HG03520 (cell line): ENCODE measurements around the gene UTF1.

Experiments used
- ATAC-seq: cut with Tn5 transposase; IDR thresholded peaks from one replicate; pipeline ENCODE4 v1.9.1; 2021; ENCODE audit warnings: mild to moderate bottlenecking, moderate library complexity; ENCODE audit not compliant: unreplicated experiment

Gene UTF1, protein sequence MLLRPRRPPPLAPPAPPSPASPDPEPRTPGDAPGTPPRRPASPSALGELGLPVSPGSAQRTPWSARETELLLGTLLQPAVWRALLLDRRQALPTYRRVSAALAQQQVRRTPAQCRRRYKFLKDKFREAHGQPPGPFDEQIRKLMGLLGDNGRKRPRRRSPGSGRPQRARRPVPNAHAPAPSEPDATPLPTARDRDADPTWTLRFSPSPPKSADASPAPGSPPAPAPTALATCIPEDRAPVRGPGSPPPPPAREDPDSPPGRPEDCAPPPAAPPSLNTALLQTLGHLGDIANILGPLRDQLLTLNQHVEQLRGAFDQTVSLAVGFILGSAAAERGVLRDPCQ

DNA sequence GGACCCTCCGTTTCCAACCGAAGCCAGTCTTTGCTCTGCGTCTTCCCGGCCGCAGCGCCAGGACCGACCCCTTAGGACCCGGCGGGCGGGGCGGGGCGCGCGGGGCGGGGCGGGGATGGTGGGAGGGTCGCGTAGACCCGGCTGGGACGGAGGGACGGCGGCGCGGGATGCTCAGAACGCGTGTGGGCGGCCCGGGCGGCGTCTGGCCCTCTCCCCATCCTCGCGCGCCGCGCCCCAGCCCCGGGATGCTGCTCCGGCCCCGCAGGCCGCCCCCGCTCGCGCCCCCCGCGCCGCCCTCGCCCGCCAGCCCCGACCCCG, at the start of gene UTF1:
Gene UTF1 (plus strand): TSS at position 174 of the 318 bp plus-strand sequence. CDS start 72 bp downstream, at position 246.
- no peak for ATAC-seq

DNA sequence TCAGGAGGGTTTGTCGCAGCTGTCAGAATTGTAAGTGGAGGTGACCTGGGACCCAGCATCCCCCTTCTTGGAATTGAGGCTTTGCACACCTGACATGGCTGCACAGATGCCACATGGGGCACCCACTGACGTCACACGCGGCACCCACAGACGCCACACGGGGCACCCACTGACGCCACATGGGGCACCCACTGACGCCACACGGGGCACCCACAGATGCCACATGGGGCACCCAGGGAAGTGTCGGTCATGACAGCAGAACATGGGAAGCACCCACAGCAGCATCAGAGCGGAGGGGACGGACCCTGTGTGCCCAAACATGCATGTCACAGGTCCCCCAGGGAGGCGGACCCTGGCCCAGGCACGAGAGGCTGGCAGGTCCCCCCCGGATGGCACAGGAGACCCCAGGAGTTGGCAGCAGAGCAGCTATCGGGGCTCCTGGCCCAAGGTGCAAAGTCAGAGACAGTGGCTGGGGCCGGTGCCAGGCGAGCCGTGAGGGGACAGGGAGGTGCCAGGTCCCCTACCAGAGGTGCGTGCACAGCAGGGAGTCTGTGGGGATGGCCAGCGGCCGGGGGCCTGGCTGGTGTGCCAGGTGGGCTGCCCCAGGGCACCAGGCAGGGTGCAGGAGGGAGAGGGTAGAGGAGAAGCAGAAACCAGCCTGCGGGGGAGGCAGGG, 48.9 kb upstream of the UTF1 start:
- no peak for ATAC-seq

DNA sequence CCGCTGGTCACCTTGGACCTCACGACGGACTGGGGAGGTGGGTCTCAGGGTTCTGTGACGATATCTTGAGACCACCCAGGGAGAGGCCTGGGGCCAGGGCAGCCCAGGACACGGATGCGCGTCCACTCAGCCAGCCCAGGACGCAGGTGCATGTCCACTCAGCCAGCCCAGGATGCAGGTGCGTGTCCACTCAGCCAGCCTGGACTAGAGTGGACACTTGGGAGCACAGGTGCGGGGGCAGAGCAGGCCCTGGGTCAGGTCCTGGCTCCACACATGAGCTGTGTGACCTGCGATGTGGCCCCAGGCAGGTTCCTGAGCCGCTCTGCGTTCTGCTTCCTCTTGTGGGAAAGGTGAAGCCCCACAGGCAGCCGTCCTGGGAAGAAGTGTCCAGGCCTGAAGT, 47.8 kb upstream of the UTF1 start:
- no peak for ATAC-seq

DNA sequence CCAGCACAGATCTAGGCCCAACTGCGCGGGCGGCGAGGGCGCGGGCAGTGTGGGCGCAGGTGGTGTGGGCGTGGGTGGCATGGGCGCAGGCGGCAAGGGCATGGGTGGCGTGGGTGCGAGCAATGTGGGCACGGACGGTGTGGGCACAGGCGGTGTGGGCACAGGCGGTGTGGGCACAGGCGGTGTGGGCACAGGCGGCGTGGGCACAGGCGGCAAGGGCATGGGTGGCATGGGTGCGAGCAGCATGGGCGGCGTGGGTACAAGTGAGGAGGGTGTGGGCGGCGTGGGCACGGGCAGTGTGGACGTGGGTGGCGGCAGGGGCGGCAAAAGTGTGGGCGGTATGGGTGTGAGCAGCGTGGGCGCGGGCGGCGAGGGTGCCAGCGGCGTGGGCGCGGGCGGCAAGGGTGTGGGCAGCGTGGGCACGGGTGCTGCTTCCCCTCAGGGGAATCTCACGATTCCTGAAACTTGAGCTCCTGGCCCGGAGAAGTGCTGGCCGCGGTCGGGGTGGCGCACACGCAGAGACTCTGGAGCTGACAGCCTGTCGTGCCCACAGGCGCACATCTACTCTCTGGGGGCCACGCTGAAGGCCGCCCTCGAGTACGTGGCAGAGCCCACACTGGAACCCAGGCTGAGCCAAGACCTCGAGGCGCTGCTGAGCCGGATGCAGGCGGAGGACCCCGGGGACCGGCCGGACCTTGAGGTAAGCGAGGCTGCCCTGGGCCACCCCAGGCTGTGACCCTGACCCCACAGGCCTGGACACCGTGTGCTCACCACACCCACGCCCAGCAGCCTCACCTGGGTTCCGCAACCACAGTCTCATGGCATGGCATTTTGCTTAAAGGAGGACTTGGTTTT, 47.0 kb upstream of the UTF1 start:
- no peak for ATAC-seq

DNA sequence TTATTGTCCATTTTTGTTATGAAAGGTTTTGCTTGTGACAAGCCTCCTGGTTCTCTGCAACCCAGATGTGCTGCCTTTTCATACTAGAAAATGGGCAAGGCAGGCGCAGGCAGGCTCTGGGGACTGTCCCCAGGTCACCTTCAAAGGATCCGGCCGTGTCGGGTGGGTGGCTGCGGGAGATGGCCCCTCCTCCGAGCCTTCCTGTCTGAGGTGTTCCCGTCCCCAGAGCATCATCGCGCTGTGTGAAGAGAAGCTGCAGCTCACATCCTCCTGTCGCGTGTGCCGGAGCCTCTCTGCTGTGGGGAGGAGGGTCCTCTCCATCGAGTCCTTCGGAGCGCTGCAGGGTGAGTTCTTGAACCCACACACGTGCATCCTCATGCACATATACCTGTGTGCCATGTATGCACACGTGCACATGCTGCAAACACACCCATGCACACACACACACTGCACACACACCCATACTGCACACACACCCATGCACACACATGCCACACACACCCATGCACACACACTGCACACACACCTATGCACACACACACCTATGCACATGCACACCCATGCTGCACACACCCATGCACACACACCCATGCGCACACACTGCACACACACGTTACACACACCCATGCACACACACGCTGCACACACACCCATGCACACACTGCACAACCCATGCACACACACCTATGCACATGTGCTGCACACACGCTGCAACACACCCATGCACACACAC, 46.2 kb upstream of the UTF1 start:
- ATAC-seq = no peak

DNA sequence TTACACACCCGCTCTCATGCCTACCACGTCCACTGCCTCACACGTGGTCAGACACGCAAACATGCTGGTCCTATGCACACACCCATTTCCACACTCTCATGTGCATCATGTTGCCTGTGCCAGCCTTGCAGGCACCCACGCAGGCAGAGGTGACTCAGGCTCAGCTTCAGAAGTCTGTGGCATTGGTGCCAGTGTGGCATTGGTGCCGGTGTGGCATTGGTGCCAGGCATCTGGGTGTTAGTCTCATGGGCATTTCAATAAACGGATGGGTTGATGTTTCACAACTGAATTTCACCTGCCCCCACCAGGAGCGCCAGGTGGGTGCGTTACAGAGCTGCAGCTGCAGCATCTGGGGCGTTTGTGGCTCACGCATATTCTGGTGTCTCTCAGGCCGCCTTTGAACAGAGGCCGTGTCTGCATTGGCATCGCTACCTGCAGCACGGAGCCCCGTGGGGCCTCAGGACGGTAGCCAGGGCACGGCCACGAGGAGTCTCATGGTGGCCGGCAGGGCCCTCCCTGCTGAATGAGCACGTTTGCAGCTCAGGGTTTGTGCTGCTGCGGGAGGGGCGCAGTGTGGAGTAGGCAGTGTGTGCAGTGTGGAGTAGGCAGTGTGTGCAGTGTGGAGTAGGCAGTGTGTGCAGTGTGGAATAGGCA, 45.3 kb upstream of the UTF1 start:
- ATAC-seq = no peak

DNA sequence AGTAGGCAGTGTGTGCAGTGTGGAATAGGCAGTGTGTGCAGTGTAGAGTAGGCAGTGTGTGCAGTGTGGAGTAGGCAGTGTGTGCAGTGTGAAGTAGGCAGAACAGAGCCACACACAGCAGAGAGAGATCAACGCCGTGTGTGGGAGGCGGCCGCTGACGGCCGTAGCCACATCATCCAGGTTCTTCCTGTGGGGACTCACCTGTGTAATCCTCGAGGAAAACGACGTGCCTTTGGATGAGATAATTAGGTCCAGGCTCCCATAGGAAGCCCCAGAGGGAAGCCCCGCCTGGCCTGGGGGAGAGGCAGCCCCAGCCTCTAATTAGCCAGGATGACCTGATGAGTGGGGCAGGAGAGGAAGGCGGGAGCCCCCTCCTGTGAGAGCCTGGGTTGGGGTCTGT, 44.6 kb upstream of the UTF1 start:
- ATAC-seq = no peak

DNA sequence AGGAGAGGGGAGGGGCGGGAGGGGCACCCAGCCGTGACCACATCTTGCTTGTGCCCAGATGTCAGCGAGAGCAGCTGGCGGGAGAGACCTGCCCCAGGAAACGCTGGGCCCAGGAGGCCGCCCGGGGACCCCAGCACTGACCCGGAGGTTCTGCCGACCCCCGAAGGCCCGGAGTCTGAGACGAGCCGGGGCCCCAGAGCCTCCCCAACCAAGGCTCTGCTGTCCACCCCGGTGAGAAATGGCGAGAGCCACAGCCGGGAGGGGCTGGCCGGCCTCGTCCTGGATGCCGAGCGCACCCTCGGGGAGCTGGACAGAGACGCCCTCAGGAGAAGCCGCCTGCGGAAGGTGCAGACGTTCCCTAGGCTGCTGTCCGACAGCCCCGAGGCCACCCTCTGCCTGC, 44.1 kb upstream of the UTF1 start:
- no peak for ATAC-seq

DNA sequence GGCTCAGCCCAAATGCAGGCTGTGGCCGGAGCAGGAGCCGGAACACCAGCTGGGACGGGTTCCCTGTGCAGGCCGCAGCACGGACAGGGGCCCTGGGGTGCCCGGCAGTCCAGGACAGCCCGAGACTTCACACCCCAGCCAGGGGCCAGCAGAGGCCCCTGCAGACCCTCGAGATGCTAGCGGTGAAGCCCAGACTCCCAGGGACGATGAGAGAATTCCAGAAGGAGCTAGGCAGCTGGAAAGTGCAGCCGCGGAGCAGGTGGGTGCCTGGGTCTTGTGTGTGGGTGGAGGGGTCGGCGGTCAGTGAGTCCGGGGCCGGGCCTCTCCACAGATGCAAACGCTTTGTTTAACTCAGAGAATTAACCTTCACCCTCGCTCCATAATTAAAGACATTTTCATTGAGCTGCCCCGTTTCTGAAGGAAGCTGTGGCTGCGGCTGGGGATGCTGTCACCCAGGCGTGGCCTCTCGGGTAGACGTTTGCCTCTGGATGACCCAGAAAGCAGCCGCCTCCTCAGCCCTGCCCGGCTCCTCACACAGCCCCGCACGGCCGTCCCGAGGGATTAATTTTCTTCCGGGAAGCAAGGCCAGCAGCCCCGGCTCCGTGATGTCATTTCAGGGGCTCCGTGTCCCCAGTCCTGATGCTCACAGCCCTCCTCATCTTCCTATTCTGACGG, 43.5 kb upstream of the UTF1 start:
- ATAC-seq = no peak

DNA sequence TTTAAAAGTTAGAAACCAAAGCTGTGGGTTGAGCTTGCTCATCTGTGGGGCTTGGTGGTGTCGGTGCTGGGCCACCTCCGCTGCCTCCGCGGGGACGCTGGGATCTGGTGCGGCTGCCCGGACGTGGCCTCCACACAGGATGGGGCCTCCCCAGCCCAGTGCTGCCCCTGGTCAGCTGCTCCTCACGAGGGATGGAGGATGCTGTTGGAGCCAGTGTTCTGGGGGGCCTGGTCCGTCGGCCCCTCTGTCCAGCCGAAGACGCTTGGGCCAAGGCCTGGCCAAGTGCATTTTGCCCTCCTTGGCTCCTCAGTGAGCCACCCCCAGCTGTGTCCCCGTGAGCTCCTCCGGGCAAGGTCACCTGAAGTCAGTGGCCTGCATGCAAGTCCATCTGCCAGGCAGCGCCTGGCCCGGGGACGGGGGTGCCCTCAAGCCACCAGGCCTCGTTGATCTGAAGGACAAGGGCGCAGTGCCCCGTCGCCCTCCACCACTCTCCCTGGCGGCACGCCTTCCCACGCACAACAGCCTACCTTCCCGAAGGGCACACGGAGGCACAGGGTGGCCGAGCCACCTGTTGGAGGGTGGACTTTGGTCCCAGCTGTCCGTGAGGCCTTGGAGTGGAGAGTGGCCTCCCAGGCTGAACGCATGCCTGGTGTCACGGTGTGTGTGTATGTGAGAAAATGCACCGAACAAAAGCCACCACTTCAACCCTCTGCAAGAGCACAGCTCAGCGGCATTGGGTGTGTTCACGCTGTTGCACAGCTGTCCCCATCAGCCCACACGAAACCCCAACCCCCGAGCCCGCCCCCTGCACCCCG, 42.7 kb upstream of the UTF1 start:
- ATAC-seq = no peak

DNA sequence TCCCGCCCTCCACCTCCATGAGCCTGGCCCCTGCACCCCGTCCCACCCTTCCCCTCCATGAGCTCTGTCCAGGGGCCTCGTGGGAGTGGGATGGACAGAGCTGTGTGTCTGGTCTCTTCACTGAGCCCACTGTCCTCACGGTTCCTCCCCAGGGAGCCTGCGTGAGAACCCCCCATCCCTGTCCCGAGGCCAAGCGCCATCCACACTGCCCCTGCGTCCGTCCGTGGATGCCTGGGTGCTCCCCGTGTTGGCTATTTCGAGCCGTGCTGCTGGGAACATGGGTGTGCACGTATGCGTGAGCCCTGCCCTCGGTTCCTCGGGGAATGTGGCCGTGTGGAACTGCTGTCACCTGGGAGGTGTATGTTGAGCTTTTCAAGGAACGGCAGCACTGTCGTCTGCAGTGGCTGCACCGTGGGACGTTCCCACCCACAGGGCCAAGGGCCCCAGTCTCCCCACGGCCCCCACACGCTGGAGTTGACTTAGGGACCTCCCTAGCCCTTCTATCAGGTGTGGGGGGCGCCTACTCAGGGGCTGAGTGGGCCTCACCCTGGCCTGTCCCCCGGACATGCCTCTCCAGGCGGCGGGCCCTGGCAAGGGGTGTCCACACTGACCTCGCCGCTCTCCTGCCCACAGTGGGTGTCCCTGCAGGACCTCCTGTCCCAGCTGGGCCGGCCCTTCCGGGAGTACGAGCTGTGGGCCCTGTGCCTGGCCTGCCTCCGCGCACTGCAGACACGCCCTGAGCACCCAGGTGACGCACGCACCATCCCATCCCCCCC, 41.9 kb upstream of the UTF1 start:
- ATAC-seq = no peak

DNA sequence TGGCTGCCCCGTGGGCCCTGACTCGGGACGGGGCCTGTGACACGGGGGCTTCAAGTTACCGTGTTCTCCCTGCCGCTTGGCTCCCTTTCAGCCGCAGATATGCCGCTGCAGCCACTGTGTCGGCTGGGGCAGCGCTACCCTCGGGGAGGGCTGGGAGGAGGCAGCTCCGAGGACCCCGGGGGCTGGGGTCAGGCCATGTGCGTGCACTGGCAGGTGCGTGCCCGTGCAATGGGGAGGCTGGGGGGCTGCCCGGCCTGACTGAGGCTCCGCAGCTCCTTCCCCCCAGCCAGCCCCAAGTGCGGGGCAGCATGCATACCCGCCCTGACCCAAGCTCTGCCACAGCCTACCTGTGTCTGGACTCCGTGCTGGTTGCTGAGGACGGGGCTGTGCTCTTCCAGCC, 40.8 kb upstream of the UTF1 start:
- ATAC-seq = no peak

DNA sequence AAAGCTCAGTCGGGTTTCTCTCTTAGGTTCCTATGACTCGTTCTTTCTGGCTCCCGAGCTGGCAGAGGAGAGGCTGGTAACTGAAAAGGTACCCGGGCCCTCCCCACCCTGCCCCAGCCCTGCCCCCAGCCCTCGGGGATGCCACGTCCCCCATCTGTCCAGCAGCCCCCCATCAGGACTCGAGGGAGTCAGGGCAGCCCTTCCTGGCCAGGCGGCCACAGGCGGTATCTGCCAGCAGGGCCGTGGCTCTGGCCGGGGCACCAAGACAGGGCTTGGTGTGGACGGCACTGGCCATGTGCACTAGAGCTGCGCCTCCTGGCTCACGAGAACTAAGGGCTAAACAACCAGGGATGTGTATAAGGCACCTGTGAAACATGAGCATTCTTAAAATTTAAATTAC, 40.3 kb upstream of the UTF1 start:
- no peak for ATAC-seq

DNA sequence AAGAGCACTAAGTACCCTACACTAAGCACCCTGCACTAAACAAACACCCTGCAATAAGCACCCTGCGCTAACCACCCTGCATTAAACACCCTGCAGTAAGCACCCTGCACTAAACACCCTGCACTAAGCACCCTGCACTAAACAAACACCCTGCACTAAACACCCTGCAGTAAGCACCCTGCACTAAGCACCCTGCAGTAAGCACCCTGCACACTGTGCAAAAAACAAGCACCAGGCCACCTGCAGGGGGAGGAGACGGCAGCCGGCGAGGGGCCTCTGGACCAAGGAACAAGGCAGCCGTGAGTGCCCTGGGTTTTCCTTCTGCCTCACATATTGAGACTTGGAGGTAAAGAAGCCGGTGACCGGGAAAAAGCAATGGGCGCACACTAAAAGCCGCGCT, 39.8 kb upstream of the UTF1 start:
- no peak for ATAC-seq

DNA sequence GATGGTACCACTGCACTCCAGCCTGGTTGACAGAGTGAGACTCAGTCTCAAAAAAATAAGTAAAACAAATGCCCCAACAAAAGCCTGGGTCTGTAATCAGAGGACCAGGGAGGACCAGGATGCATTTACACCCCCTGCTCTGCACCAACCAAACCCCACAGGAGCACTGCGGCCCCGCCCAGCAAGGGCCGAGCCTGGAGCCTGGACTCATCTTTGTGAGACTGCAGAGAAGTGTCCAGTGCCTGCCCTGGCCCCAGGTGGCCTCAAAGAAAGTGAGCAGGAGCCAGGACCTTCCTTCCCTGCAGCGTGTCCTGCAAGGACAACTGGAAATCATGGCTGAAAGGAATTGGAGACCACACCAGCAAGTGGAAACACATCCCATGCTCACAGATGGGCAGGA, 38.4 kb upstream of the UTF1 start:
- no peak for ATAC-seq

DNA sequence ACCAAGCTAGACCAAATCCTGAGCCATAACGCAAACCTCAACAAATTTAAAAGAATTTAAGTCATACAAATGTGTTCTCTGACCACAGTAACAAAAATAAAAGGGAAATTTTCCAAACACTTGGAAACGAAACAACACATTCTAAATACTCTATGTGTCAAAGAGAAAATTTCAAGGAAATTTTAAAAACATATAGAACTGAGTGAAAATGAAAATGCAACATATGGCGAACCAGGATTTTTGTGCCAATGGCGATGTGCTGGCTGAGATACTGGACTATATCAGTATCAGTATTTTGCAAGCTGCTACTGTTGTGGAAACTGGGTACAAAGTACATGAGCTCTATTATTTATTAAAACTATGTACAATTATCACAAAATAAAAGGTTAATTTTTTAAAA, 35.9 kb upstream of the UTF1 start:
- ATAC-seq = no peak

DNA sequence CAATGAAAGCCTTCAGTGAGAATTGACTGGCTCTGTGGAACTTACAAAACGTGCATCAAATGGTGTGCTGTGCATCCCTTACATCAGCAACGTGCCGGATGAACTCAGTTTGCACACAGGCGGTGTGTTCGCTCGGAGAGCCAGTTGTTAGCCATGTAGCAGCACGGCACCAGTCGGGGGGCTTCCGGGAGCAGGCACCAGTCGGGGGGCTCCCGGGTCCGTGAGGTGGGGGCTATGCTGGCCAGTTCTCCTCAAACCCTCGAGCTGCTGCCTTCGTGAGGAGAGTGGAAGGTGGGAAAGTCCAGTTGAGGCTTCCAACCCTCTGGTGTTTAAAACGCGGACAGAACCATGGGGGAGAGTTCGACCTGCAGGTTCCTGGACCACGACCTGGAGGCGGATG, 34.9 kb upstream of the UTF1 start:
- ATAC-seq = no peak

DNA sequence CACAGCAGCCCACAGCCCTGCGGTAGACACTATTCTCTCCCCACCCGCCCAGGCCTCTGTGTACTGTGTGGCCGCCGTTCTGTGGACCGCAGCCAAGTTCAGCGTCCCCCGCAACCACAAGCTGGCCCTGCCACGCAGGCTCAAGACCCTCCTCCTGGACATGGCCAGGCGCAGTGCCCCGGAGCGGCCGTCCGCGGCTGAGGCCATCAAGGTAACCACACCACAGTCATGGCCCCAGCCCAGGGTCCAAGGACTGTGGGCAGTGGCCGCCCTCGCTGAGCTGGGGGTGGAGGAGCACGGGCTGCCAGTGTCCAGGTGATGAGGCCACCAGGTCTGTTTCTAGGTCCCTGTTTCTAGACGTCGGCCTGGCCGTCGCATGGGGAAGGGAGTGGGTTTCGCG, 34.4 kb upstream of the UTF1 start:
- no peak for ATAC-seq
